BLaER1 treated with 17β-estradiol and CSF1 and Interleukin-3, amounts not matched to agents 10 nM and 100 nM (cell line): ENCODE data around the gene SLC5A1.

Source experiments
- H3K27ac ChIP-seq, 11 experiments: shearing (Covaris generic); formaldehyde crosslinking; 2 replicates each; pipeline ENCODE4 v1.8.1; 2022
- H3K27me3 ChIP-seq, 11 experiments: shearing (Covaris generic); formaldehyde crosslinking; 2 replicates each; pipeline ENCODE4 v1.8.1; 2022
- H3K36me3 ChIP-seq, 11 experiments: shearing (Covaris generic); formaldehyde crosslinking; 2 replicates each; pipeline ENCODE4 v1.8.1; 2022
- H3K4me1 ChIP-seq, 10 experiments: shearing (Covaris generic); formaldehyde crosslinking; 2 replicates each; pipeline ENCODE4 v1.8.1; 2022
- H3K4me2 ChIP-seq, 11 experiments: shearing (Covaris generic); formaldehyde crosslinking; 2 replicates each; pipeline ENCODE4 v1.8.1; 2022
- H3K4me3 ChIP-seq, 10 experiments: shearing (Covaris generic); formaldehyde crosslinking; 2 replicates each; pipeline ENCODE4 v1.8.1; 2022
- H3K9ac ChIP-seq, 11 experiments: shearing (Covaris generic); formaldehyde crosslinking; 2 replicates each; pipeline ENCODE4 v1.8.1; 2022
- H3K9me3 ChIP-seq, 11 experiments: shearing (Covaris generic); formaldehyde crosslinking; replicated peaks in 1 of 11; 2 replicates each; pipeline ENCODE4 v1.8.1; 2022
- H4K20me1 ChIP-seq, 11 experiments: shearing (Covaris generic); formaldehyde crosslinking; 2 replicates each; pipeline ENCODE4 v1.8.1; 2022
- Cebpa-rat ChIP-seq, 11 experiments: shearing (Covaris generic); IDR thresholded peaks; 2 replicates each; pipeline ENCODE4 v1.8.1; 2022

SLC5A1 gene

DNA sequence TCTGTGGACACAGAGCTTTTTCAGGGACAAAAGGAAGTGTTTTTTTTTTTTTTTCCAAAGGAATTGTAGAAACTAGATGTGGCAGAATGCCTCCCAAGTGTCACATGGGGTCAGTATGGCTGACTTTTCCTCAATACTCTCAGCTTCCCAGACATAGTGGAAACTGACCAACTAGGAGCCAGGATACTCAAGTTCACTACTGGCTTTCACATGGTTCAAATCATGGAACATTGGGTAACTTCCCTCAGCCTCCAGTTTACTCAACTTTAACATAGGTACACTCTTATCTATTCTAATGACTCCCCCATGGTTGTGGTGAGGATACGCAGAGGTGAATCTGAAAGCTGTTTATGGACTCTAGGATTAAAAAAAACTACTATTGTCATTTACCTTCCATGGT, 1.4 kb downstream of the SLC5A1 start:
- Histone ChIP-seq H3K9me3 (no peaks in the 10 kb centered on the region), H4K20me1 (no peaks in the 10 kb centered on the region; a peak in 1 of 22 replicates), H3K27me3 (no peaks in the 10 kb centered on the region), H3K27ac (no peak overlapping the region), H3K4me1 (no peaks in the 10 kb centered on the region; a peak in 1 of 20 replicates), H3K4me2 (peak overlapping the region in 1 of 11 experiments; percentile 28; a peak in 1 of 22 replicates), H3K9ac (no peak overlapping the region), H3K36me3 (no peaks in the 10 kb centered on the region), H3K4me3 (no peak overlapping the region)
- no peak for TF ChIP-seq Cebpa-rat (IDR thresholded peaks at IDR 0.05)

- H3K36me3 ChIP-seq: no peaks in the 10 kb centered on the region
- H3K4me2 ChIP-seq: peak overlapping the region in 1 of 11 experiments; percentile 28; a peak in 1 of 22 replicates
- no peaks in the 10 kb centered on the region; a peak in 1 of 20 replicates for H3K4me1 ChIP-seq
- H3K9ac ChIP-seq: no peak overlapping the region
- no peak for TF ChIP-seq Cebpa-rat (IDR thresholded peaks at IDR 0.05)
- H4K20me1 ChIP-seq: no peaks in the 10 kb centered on the region; a peak in 1 of 22 replicates
- H3K4me3 ChIP-seq: no peak overlapping the region
- no peak overlapping the region for H3K27ac ChIP-seq
- H3K27me3 ChIP-seq: no peaks in the 10 kb centered on the region
- no peaks in the 10 kb centered on the region for H3K9me3 ChIP-seq
These were observed 1.9 kb downstream of the SLC5A1 start for GRCh38 chr22:32044913-32045312.

GRCh38 chr22:32048069-32048468, 5.0 kb downstream of the SLC5A1 start:
- H3K27ac ChIP-seq: no peak overlapping the region
- peaks cover 0 to 29% (median 3%) of the 10 kb centered on the region in 10 experiments; a peak in 8 of 20 replicates for H3K4me1 ChIP-seq
- no peak overlapping the region for H3K4me2 ChIP-seq

DNA sequence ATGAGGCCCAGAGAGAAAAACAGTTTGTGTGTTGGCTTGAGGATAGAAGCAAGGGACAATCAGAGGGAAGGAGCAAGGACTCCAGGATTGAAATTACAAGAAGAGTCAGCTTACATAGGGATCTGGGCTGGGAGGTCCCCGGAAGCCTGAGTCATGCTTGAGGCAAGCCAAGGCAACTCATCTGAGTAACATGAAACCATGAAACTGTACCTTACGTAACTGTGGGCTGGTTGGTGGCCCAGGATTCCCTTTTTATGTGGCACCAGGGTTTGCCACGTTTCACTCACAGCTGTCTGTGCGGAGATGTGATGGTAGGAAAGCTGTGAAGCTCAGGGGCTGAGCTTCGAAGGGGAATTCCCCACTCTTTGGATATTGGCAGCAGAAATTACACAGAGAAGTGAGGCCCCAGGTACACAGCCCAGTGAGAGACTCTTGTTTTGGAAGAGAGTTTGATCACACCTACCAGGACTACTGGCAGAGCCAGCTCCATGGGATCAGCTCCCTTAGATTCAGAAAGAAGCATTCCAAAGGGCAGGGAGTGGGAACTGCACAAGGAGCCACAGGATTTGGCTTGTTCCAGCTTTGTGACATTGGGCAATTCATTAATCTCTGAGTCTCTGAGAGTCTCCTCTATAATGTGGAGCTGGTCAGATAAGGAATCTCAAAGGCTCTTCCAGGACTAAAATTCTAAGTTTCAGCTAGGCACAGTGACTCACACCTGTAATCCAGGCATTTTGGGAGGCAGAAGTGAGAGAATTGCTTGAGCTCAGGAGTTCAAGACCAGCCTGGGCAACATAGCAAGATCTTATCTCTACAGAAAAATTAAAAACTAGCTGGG, 7.8 kb downstream of the SLC5A1 start:
- no peaks in the 10 kb centered on the region for H3K36me3 ChIP-seq
- no peaks in the 10 kb centered on the region for H3K9me3 ChIP-seq
- TF ChIP-seq Cebpa-rat (IDR thresholded peaks at IDR 0.05): no peak; a peak in 1 of 22 replicates
- peak overlapping the region in 5 of 11 experiments; percentile 24 to 45 (median 37); a peak in 9 of 22 replicates for H3K4me2 ChIP-seq
- no peak overlapping the region for H3K27ac ChIP-seq
- H3K4me1 ChIP-seq: peaks cover 0 to 34% (median 3%) of the 10 kb centered on the region in 10 experiments; a peak in 8 of 20 replicates
- no peaks in the 10 kb centered on the region for H4K20me1 ChIP-seq
- H3K9ac ChIP-seq: no peak overlapping the region
- no peak overlapping the region for H3K4me3 ChIP-seq
- no peaks in the 10 kb centered on the region for H3K27me3 ChIP-seq

More at GRCh38 chr22:32048069-32048468, 5.0 kb downstream of the SLC5A1 start:
- Histone ChIP-seq H3K4me3 (no peak overlapping the region), H3K27me3 (no peaks in the 10 kb centered on the region), H4K20me1 (no peaks in the 10 kb centered on the region), H3K9ac (no peak overlapping the region), H3K36me3 (no peaks in the 10 kb centered on the region), H3K9me3 (no peaks in the 10 kb centered on the region)
- TF ChIP-seq Cebpa-rat (IDR thresholded peaks at IDR 0.05): no peak

DNA sequence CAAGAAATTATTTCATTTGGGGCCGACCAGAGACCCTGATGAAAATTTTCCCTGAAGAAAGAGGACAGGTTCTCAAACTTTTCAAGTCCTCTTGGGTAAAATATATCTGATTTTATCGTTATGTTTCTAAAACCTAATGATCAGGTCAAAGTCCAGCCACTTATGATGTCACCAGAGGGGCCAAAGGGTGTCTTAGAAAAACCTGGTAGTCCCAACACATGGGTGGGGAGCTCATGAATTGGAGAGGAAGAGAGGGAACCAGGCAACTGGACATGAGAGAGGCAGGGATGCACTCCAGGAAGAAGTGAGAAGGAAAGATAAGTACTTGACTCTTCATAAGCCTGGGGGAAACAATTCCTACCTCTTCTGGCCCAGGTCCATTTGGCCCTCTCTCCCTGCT, 9.2 kb downstream of the SLC5A1 start:
- peak overlapping the region in 2 of 11 experiments; percentile 21 to 26; a peak in 3 of 22 replicates for H3K27ac ChIP-seq
- H3K36me3 ChIP-seq: no peaks in the 10 kb centered on the region
- TF ChIP-seq Cebpa-rat (IDR thresholded peaks at IDR 0.05): no peak
- no peaks in the 10 kb centered on the region for H4K20me1 ChIP-seq
- no peaks in the 10 kb centered on the region for H3K27me3 ChIP-seq
- H3K4me1 ChIP-seq: peaks cover 0 to 34% (median 3%) of the 10 kb centered on the region in 10 experiments; a peak in 8 of 20 replicates
- H3K4me3 ChIP-seq: no peak overlapping the region
- H3K4me2 ChIP-seq: peak overlapping the region in 4 of 11 experiments; percentile 29 to 88 (median 80); a peak in 6 of 22 replicates
- no peak overlapping the region for H3K9ac ChIP-seq
- H3K9me3 ChIP-seq: no peaks in the 10 kb centered on the region

DNA sequence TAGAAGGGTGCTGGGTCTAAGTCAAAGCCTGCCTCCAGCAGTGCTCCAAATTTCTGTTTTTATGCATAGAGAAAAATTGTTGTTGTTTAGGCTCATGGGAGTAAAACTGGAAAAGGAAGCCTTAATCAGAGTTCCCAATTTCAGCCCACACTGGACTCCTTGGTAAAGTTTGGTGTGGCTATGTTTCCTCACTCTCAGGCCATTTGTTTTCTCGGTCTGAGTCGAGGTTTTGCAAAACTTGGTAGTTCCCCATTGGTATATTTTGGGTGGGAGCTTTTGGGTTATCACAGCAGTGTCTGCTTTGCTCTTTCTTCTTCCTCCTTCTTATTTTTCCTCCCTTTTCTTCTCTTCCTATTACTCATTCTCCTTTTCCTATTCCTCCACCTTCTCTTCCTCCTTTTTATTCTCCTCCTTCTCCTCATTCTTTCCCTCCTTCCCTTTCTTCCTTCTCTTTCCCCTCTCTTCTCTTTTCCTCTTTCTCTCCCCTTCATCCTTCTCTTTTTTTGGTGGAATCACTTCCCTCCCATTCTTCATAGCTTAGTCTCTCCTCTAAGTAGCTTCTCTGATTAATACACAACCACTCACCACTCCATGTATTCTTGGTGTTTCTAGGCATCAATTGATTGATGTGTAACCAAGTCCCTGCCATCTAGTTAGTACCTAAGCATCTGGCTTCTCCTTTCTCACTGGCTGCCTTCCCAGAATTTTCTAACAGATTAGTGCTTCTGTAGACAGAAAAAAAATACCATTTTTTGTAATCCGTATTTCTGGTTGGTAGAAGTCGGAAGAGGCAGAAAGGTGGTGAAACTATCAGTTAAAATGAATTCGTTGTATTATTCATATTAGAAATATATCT, 10.1 kb downstream of the SLC5A1 start:
- peaks cover 0 to 34% (median 3%) of the 10 kb centered on the region in 10 experiments; a peak in 8 of 20 replicates for H3K4me1 ChIP-seq
- H4K20me1 ChIP-seq: no peaks in the 10 kb centered on the region
- no peaks in the 10 kb centered on the region for H3K9me3 ChIP-seq
- peak overlapping the region in 2 of 11 experiments; percentile 21 to 26; a peak in 3 of 22 replicates for H3K27ac ChIP-seq
- no peak for TF ChIP-seq Cebpa-rat (IDR thresholded peaks at IDR 0.05)
- H3K27me3 ChIP-seq: no peaks in the 10 kb centered on the region
- H3K4me2 ChIP-seq: peak overlapping the region in 5 of 11 experiments; percentile 26 to 88 (median 79); a peak in 7 of 22 replicates
- no peaks in the 10 kb centered on the region for H3K36me3 ChIP-seq
- H3K4me3 ChIP-seq: no peak overlapping the region
- H3K9ac ChIP-seq: no peak overlapping the region

DNA sequence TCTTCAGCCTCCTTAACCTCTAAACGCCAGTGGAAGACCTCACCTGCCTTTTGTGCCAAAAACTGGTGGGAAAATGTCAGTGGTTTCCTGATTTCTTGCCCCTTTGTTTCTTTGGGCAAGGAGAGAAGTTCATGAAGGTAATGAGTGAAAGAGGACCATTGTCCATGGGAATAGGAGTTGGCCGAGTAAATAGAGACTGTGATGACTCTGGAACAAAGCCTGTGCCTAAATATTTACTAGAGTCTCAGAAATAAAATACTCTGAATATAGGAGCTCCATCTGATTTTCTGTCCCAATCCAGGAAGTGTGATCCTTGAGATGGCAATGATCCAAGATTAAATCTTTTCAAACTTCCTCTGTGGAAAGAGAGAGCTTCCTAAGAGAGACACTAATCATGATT, 12.0 kb downstream of the SLC5A1 start:
- Histone ChIP-seq H3K27ac (no peak overlapping the region), H3K4me2 (no peak overlapping the region), H3K36me3 (no peaks in the 10 kb centered on the region), H3K9ac (no peak overlapping the region), H3K9me3 (no peaks in the 10 kb centered on the region), H3K4me1 (peaks cover 0 to 34% (median 3%) of the 10 kb centered on the region in 10 experiments; a peak in 8 of 20 replicates), H4K20me1 (no peaks in the 10 kb centered on the region), H3K4me3 (no peak overlapping the region), H3K27me3 (no peaks in the 10 kb centered on the region)
- TF ChIP-seq Cebpa-rat (IDR thresholded peaks at IDR 0.05): no peak

DNA sequence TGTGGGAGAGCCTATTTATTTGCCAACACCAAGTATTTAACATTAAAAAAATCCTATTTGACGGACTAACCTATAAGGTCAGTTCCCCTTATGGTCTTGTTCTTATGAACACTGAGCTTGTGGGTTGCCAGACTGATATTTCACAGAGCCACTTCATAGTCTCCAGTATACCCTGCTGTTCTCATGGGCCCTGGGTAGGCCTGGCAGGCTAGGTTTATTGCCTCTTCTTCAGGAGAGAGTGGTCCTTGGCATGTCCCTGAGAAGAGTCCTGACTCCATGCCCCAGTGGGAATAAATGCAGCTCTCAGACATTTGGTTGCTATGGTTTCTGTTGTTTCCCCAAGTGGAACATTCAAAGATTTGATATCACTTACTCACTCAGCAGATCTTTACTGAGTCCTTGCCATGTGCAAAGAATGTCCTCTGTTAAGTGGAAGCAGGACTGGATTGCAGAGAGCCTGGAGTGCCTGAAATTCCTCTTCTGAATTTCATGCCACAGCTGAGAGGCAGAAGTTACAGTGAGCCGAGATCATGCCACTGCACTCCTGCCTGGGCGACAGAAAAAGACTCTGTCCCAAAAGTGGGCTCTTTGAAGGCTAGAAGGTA, 15.7 kb downstream of the SLC5A1 start:
- H3K27me3 ChIP-seq: no peaks in the 10 kb centered on the region
- no peak overlapping the region for H3K27ac ChIP-seq
- no peak overlapping the region for H3K9ac ChIP-seq

GRCh38 chr22:32059426-32059825, 16.4 kb downstream of the SLC5A1 start:
- Histone ChIP-seq H3K4me1 (no peaks in the 10 kb centered on the region), H3K27ac (no peak overlapping the region), H3K4me3 (no peak overlapping the region), H3K9ac (no peak overlapping the region), H4K20me1 (no peaks in the 10 kb centered on the region), H3K27me3 (no peaks in the 10 kb centered on the region), H3K36me3 (no peaks in the 10 kb centered on the region), H3K4me2 (no peak overlapping the region), H3K9me3 (no peaks in the 10 kb centered on the region)
- no peak for TF ChIP-seq Cebpa-rat (IDR thresholded peaks at IDR 0.05)

More for the DNA sequence above, 15.7 kb downstream of the SLC5A1 start:
- Histone ChIP-seq H3K4me3 (no peak overlapping the region), H4K20me1 (no peaks in the 10 kb centered on the region), H3K36me3 (no peaks in the 10 kb centered on the region), H3K9me3 (no peaks in the 10 kb centered on the region), H3K4me2 (no peak overlapping the region), H3K4me1 (no peaks in the 10 kb centered on the region)
- TF ChIP-seq Cebpa-rat (IDR thresholded peaks at IDR 0.05): no peak
